Measurements from ENCODE around the gene KCNQ1.

Gene KCNQ1

GRCh38 chr11:2746401-2747247, 301.8 kb downstream of the KCNQ1 start:
- H3K9me2 ChIP-seq (replicated peaks; ENCODE audit: insufficient read depth, low read length) = no peaks in the 10 kb centered on the region
- no peak overlapping the region for H3K27ac ChIP-seq (ENCODE audit: low read depth, low read length)
- H4K20me1 ChIP-seq (ENCODE audit: low read depth, low read length) = no peaks in the 10 kb centered on the region
- no peaks in the 10 kb centered on the region for H3K79me2 ChIP-seq (ENCODE audit: insufficient read depth, low read length)
- H3F3A ChIP-seq (ENCODE audit: insufficient read depth) = no peaks in the 10 kb centered on the region
- H3K9ac ChIP-seq (ENCODE audit: low read length) = no peak overlapping the region
- no peak overlapping the region for H2AFZ ChIP-seq (ENCODE audit: low read depth, low read length, severe bottlenecking)
- H3K9me3 ChIP-seq (ENCODE audit: insufficient read depth, low read length) = no peaks in the 10 kb centered on the region
- TF ChIP-seq CTCF (IDR thresholded peaks at IDR 0.05; ENCODE audit: insufficient read depth, low read length, poor library complexity, severe bottlenecking) = no peak
- no peak for TF ChIP-seq EZH2phosphoT487 (conservative IDR thresholded peaks at IDR 0.05; ENCODE audit: low read length)
- no peak overlapping the region for H3K4me2 ChIP-seq (ENCODE audit: low read depth, low read length, poor library complexity, severe bottlenecking)
- no peak overlapping the region for H3K4me3 ChIP-seq (ENCODE audit: insufficient read depth, low read length, poor library complexity, severe bottlenecking)
- H3K36me3 ChIP-seq (ENCODE audit: low read length) = no peaks in the 10 kb centered on the region
- no peaks in the 10 kb centered on the region for H3K27me3 ChIP-seq (ENCODE audit: low read length)

GRCh38 chr11:2747248-2748027, 302.6 kb downstream of the KCNQ1 start:
- Histone ChIP-seq H3K4me2 (ENCODE audit: low read depth, low read length, poor library complexity, severe bottlenecking) (no peak overlapping the region), H3K9me2 (replicated peaks; ENCODE audit: insufficient read depth, low read length) (no peaks in the 10 kb centered on the region), H3K9me3 (ENCODE audit: insufficient read depth, low read length) (no peaks in the 10 kb centered on the region), H3F3A (ENCODE audit: insufficient read depth) (no peaks in the 10 kb centered on the region), H3K27me3 (ENCODE audit: low read length) (no peaks in the 10 kb centered on the region), H2AFZ (ENCODE audit: low read depth, low read length, severe bottlenecking) (no peak overlapping the region), H4K20me1 (ENCODE audit: low read depth, low read length) (no peaks in the 10 kb centered on the region), H3K27ac (ENCODE audit: low read depth, low read length) (no peak overlapping the region), H3K9ac (ENCODE audit: low read length) (no peak overlapping the region), H3K79me2 (ENCODE audit: insufficient read depth, low read length) (no peaks in the 10 kb centered on the region), H3K4me3 (ENCODE audit: insufficient read depth, low read length, poor library complexity, severe bottlenecking) (no peak overlapping the region), H3K36me3 (ENCODE audit: low read length) (no peaks in the 10 kb centered on the region)
- TF ChIP-seq EZH2phosphoT487 (conservative IDR thresholded peaks at IDR 0.05; ENCODE audit: low read length) (no peak), CTCF (IDR thresholded peaks at IDR 0.05; ENCODE audit: insufficient read depth, low read length, poor library complexity, severe bottlenecking) (no peak)

- Histone ChIP-seq H4K20me1 (ENCODE audit: low read depth, low read length) (no peaks in the 10 kb centered on the region), H2AFZ (ENCODE audit: low read depth, low read length, severe bottlenecking) (no peak overlapping the region), H3K27ac (ENCODE audit: low read depth, low read length) (no peak overlapping the region), H3K4me2 (ENCODE audit: low read depth, low read length, poor library complexity, severe bottlenecking) (no peak overlapping the region), H3F3A (ENCODE audit: insufficient read depth) (no peaks in the 10 kb centered on the region), H3K9ac (ENCODE audit: low read length) (no peak overlapping the region), H3K9me3 (ENCODE audit: insufficient read depth, low read length) (no peaks in the 10 kb centered on the region), H3K79me2 (ENCODE audit: insufficient read depth, low read length) (no peaks in the 10 kb centered on the region), H3K36me3 (ENCODE audit: low read length) (no peaks in the 10 kb centered on the region), H3K9me2 (replicated peaks; ENCODE audit: insufficient read depth, low read length) (no peaks in the 10 kb centered on the region), H3K4me3 (ENCODE audit: insufficient read depth, low read length, poor library complexity, severe bottlenecking) (no peak overlapping the region), H3K27me3 (ENCODE audit: low read length) (no peaks in the 10 kb centered on the region)
- no peak for TF ChIP-seq EZH2phosphoT487 (conservative IDR thresholded peaks at IDR 0.05; ENCODE audit: low read length)
Observed at GRCh38 chr11:2748061-2748813, 303.4 kb downstream of the KCNQ1 start.
